Brain microvascular endothelial cell (primary cell): ENCODE results near the gene SNTB2.

Experiments
- DNase-seq: peaks from one replicate; pipeline ENCODE4 v3.0.0-alpha.2; 2020
- H3K27ac ChIP-seq: fragments of 250-450 bp; sonication (Bioruptor Pico); 2 replicates; pipeline ENCODE4 v1.5.1; 2020; ENCODE audit warnings: mild to moderate bottlenecking, moderate library complexity
- H3K27me3 ChIP-seq: fragments of 250-450 bp; sonication (Bioruptor Pico); replicated peaks from 2 replicates; pipeline ENCODE4 v1.5.1; 2020; ENCODE audit warnings: mild to moderate bottlenecking
- H3K36me3 ChIP-seq: fragments of 250-450 bp; sonication (Bioruptor Pico); replicated peaks from 2 replicates; pipeline ENCODE4 v1.5.1; 2020; ENCODE audit warnings: mild to moderate bottlenecking
- H3K4me3 ChIP-seq: 2 replicates; pipeline ENCODE4 v1.5.1; 2011; ENCODE audit warnings: low read depth, mild to moderate bottlenecking, control low read depth, low read length, moderate library complexity
- in situ Hi-C: cut with HindIII; loops from 2 replicates; pipeline ENCODE4 v1.10.0; 2017; ENCODE audit warnings: low sequenced_read_pairs, low pct_ligation_motif_present
- TF ChIP-seq, protein P1 (sequence below): IDR thresholded peaks from 2 replicates; pipeline ENCODE4 v1.5.1; 2011; ENCODE audit warnings: low read depth, mild to moderate bottlenecking, moderate library complexity, low read length, control low read depth, inconsistent platforms; ENCODE audit errors: missing control alignments

Gene SNTB2

DNA sequence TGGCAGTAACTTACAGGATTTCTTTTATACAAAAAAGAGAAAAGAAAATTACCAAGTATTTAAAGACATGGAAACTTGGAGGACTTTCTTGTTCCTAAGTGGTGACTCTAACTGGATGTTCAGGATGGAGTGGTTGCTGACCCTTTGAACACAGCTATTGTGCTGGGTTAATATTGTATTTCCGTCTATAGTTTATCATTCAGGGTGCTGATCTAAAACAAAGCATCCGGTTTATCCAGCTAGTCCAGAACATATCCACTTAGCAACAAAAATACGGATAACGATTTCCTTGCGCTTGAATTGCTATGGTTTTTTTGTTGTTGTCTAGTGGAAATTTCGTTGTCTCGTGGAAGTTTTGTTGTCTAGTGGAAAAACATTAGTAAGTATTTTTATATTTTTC, 38.2 kb downstream of the SNTB2 start:
- no peaks in the 10 kb centered on the region for H3K27me3 ChIP-seq
- no peak for DNase-seq
- TF ChIP-seq, protein P1, sequence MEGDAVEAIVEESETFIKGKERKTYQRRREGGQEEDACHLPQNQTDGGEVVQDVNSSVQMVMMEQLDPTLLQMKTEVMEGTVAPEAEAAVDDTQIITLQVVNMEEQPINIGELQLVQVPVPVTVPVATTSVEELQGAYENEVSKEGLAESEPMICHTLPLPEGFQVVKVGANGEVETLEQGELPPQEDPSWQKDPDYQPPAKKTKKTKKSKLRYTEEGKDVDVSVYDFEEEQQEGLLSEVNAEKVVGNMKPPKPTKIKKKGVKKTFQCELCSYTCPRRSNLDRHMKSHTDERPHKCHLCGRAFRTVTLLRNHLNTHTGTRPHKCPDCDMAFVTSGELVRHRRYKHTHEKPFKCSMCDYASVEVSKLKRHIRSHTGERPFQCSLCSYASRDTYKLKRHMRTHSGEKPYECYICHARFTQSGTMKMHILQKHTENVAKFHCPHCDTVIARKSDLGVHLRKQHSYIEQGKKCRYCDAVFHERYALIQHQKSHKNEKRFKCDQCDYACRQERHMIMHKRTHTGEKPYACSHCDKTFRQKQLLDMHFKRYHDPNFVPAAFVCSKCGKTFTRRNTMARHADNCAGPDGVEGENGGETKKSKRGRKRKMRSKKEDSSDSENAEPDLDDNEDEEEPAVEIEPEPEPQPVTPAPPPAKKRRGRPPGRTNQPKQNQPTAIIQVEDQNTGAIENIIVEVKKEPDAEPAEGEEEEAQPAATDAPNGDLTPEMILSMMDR = no peak
- in situ Hi-C loops = no loop called here
- no peaks in the 10 kb centered on the region for H3K36me3 ChIP-seq
- H3K4me3 ChIP-seq = no peak overlapping the region
- no peak overlapping the region for H3K27ac ChIP-seq

DNA sequence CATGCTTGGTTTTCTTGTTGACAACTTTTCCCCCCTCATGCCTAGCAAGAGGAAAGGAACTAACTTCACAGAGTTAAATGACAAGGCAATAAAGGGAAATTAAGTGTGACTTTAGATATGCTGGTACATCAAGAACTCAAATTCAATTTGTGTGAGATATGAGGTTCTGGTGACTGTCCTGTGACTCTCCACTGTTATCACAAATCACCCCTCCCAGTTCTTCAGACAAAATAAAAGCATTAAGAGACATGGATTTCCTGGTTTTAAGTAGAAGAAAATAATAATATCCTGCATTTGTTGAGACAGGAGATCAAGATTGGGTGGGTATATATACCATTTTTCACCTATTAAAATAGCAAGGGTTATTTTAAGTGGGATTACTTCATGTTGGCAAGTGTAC, 46.2 kb downstream of the SNTB2 start:
- Histone ChIP-seq H3K36me3 (no peaks in the 10 kb centered on the region), H3K27me3 (no peaks in the 10 kb centered on the region), H3K4me3 (no peak overlapping the region), H3K27ac (no peak overlapping the region)
- in situ Hi-C loops = no loop called here
- no peak for DNase-seq
- TF ChIP-seq, protein P1 = no peak

DNA sequence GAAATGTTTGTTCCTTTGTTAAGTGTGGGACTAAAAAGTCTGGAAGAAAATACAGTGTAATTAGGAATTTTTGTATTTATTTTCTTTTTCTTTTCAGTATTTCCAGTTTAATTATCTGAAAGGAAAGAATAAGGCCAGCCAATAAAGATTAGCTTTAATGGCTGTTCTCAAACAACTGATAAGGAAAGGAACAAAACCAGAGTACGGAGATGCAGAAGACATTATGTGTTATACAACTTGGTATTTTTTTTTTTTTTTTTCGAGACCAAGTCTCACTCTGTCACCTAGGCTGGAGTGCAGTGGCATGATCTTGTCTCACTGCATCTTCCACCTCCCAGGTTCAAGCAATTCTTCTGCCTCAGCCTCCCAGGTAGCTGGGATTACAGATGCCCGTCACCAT, 47.5 kb downstream of the SNTB2 start:
- no peak for DNase-seq
- Histone ChIP-seq H3K36me3 (no peaks in the 10 kb centered on the region), H3K4me3 (no peak overlapping the region), H3K27me3 (no peaks in the 10 kb centered on the region), H3K27ac (no peak overlapping the region)
- in situ Hi-C loops = no loop called here
- TF ChIP-seq, protein P1 = no peak

DNA sequence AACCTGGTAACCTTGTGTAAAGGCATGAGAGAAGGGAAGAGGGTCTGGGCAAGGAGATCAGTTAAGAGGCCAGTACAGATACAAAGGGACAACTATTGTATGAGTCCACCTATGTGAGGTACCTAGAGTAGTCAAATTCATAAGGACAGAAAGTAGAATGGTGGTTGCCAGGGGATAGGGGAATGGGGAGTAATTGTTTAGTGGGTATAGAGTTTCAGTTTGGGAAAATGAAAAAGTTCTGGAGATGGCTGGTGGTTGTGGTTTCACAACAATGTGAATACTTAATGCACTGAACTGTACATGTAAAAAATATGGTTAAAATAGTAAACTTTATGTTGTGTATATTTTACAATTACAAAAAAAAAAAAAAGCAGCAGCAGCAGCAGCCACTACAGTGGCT, 49.4 kb downstream of the SNTB2 start:
- TF ChIP-seq, protein P1 = no peak
- Histone ChIP-seq H3K4me3 (no peak overlapping the region), H3K27me3 (no peaks in the 10 kb centered on the region), H3K27ac (no peak overlapping the region), H3K36me3 (no peaks in the 10 kb centered on the region)
- no peak for DNase-seq
- in situ Hi-C loops = no loop called here

DNA sequence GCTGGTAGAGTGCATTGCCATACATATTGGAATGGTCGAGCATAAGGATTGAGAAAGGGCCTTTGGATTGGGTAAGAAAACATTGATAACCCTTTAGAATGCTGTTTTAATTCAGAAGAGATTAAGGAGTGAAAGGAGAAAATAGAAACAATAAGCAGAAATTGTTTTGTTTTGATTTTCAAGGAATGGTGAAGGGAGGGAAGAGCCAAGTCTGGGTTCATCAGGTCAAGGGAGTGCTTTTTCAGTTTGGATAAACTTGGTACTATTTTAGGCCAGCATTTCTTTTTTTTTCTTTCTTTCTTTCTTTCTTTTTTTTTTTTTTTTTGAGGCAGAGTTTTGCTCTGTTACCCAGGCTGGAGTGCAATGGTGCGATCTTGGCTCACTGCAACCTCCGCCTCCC, 50.3 kb downstream of the SNTB2 start:
- TF ChIP-seq, protein P1 = no peak
- in situ Hi-C loops = no loop called here
- H3K36me3 ChIP-seq = no peaks in the 10 kb centered on the region
- no peak overlapping the region for H3K4me3 ChIP-seq
- H3K27me3 ChIP-seq = no peaks in the 10 kb centered on the region
- DNase-seq = no peak
- no peak overlapping the region for H3K27ac ChIP-seq

DNA sequence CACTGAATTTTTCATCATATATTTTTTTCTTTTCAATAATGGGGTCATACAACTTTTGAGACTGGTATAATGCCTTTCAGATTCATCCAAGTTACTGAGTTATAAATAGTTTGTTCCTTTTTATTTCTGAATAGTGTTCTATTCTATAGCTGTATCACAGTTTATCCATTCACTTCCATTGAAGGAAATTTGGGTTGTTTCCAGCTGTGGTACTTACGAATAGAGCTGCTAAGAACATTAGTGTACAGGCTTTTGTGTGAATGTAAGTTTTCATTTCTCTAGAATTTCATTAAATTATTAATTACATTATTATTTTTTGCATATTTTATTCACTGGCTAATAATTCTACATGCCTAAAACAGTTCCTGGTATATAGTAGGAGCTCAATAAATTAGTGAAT, 52.9 kb downstream of the SNTB2 start:
- in situ Hi-C loops = no loop called here
- DNase-seq = no peak
- no peaks in the 10 kb centered on the region for H3K36me3 ChIP-seq
- H3K4me3 ChIP-seq = no peak overlapping the region
- no peak overlapping the region for H3K27ac ChIP-seq
- no peaks in the 10 kb centered on the region for H3K27me3 ChIP-seq
- TF ChIP-seq, protein P1 = no peak
